Body of pancreas (tissue), 4 donors: ENCODE results near the gene IGSF6.

Source experiments
- CTCF ChIP-seq, 7 experiments: fragments of 450-650 bp in 4 of 7; fragments of 200-600 bp in 3 of 7; sonication (generic) in 3 of 7; IDR thresholded peaks; one replicate each; pipeline ENCODE4 v1.5.1; 2016 to 2019; ENCODE audit warnings: antibody characterized with exemption in 7 of 7
- POLR2A ChIP-seq, 3 donors: fragments of 450-650 bp; IDR thresholded peaks; one replicate each; pipeline ENCODE4 v1.6.1; 2016; ENCODE audit warnings: antibody characterized with exemption in 3 of 3, mild to moderate bottlenecking in 2 of 3

DNA sequence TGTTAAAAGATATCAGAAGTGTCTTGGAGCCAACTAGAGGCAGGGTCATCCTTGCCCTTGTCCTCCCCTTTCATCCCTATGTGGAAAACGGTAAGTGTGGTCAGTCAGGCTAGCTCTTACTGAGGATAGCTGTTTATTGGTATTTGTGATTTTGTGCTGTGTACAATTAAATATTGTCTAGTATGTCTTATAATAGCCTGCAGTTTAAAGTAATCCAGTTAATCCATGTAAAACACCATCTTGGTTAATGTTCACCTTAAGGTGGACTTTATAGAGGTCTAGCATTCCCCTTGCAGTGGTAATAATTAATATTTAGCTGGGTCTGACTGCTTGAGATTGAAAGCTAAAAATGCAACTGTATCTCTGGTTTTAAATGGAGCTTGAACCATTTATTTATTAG is 27.4 kb downstream of the IGSF6 start:
- TF ChIP-seq CTCF (IDR thresholded peaks at IDR 0.05) (no peak), POLR2A (IDR thresholded peaks at IDR 0.05) (no peak)
